Tibial artery (tissue), 4 donors: ENCODE measurements around the gene LYST.

Experiments
- DNase-seq, 2 donors: peaks; one replicate each; pipeline ENCODE4 v3.0.0-alpha.2; 2019
- H3K27ac ChIP-seq, 2 donors: fragments of 200-600 bp; sonication (generic) in 1 of 2; 1 replicate in 1 of 2; 2 replicates in 1 of 2; pipeline ENCODE4 v1.5.1; 2018 to 2019; ENCODE audit warnings: mild to moderate bottlenecking in 1 of 2
- H3K27me3 ChIP-seq, 2 donors: fragments of 200-600 bp; sonication (generic) in 1 of 2; one replicate each; pipeline versions ENCODE4 v1.5.1 to v1.6.0; 2016 to 2019
- H3K36me3 ChIP-seq, 3 donors: fragments of 200-600 bp; sonication (generic) in 2 of 3; one replicate each; pipeline ENCODE4 v1.5.1; 2016 to 2019; ENCODE audit warnings: mild to moderate bottlenecking in 2 of 3
- H3K4me1 ChIP-seq, 4 donors: fragments of 200-600 bp; sonication (generic) in 2 of 4; 1 replicate in 3 of 4; 2 replicates in 1 of 4; pipeline ENCODE4 v1.5.1; 2016 to 2019
- H3K4me3 ChIP-seq, 2 donors: fragments of 200-600 bp; sonication (generic) in 1 of 2; 1 replicate in 1 of 2; 2 replicates in 1 of 2; pipeline ENCODE4 v1.5.1; 2018 to 2019; ENCODE audit warnings: mild to moderate bottlenecking in 2 of 2
- H3K9me3 ChIP-seq, 3 donors: fragments of 200-600 bp; sonication (generic) in 1 of 3; one replicate each; pipeline ENCODE4 v1.5.1; 2016 to 2019
- intact Hi-C: fragments of 100-400 bp; cut with DNase I; formaldehyde crosslinking; loops from one replicate; pipeline ENCODE4 v1.15.0; 2023; ENCODE audit warnings: low total_unique reads
- TF ChIP-seq, protein P1 (sequence below), 2 experiments: fragments of 200-600 bp in 1 of 2; fragments of 450-650 bp in 1 of 2; IDR thresholded peaks; one replicate each; pipeline ENCODE4 v1.5.1; 2017 to 2019; ENCODE audit warnings: antibody characterized with exemption in 2 of 2, mild to moderate bottlenecking in 1 of 2, moderate library complexity in 1 of 2

LYST gene

DNA sequence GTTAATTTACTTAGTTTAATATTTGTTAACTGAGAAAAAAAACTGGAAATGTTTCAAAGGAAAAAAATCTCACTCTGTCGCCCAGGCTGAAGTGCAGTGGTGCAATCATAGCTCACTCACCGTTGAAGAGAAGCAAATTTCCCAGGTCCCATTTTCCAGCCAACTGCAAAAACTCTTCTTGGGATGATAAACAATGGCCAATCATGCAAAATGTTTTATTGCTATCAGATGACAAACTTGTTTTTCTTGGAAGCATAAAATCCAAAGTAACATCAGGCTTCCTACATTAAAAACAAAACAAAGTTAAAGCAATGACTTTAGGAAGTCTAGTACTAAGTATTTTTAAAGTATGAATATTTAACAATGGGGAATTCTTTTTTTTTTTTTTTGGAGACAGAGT, 84.9 kb downstream of the LYST start:
- intact Hi-C loops: no loop called here

DNA sequence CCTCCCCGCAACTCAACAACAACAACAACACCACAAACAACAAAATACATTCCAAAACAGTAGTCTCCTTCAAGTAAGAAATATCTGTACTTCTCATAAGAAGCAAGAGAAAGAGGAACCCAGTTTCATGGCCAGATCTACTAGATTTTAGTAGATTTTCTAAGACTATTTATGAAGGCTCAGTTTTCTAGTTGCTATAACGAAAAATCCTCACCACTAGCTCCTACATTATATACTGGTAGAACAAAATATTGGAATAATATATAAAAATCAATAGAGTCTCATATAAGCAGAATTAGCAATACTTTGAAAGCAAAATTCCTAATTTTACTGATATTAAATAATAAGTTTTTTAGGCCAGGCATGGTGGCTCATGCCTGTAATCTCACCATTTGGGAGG, 86.9 kb downstream of the LYST start:
- H3K4me1 ChIP-seq: peaks cover 0 to 3% (median 0%) of the 10 kb centered on the region in 4 donors
- H3K27ac ChIP-seq: no peak overlapping the region
- peaks cover 0 to 23% (median 15%) of the 10 kb centered on the region in 3 donors for H3K36me3 ChIP-seq
- no peaks in the 10 kb centered on the region for H3K27me3 ChIP-seq
- TF ChIP-seq, protein P1, sequence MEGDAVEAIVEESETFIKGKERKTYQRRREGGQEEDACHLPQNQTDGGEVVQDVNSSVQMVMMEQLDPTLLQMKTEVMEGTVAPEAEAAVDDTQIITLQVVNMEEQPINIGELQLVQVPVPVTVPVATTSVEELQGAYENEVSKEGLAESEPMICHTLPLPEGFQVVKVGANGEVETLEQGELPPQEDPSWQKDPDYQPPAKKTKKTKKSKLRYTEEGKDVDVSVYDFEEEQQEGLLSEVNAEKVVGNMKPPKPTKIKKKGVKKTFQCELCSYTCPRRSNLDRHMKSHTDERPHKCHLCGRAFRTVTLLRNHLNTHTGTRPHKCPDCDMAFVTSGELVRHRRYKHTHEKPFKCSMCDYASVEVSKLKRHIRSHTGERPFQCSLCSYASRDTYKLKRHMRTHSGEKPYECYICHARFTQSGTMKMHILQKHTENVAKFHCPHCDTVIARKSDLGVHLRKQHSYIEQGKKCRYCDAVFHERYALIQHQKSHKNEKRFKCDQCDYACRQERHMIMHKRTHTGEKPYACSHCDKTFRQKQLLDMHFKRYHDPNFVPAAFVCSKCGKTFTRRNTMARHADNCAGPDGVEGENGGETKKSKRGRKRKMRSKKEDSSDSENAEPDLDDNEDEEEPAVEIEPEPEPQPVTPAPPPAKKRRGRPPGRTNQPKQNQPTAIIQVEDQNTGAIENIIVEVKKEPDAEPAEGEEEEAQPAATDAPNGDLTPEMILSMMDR (IDR thresholded peaks at IDR 0.05): no peak
- no peak overlapping the region for H3K4me3 ChIP-seq
- no peaks in the 10 kb centered on the region for H3K9me3 ChIP-seq
- intact Hi-C loops: no loop called here
- DNase-seq: no peak

More for the DNA sequence above, 84.9 kb downstream of the LYST start:
- Histone ChIP-seq H3K36me3 (peaks cover 10 to 27% (median 15%) of the 10 kb centered on the region in 3 donors), H3K4me1 (peaks cover 0 to 3% (median 0%) of the 10 kb centered on the region in 4 donors), H3K27ac (no peak overlapping the region), H3K27me3 (no peaks in the 10 kb centered on the region), H3K9me3 (no peaks in the 10 kb centered on the region), H3K4me3 (no peak overlapping the region)
- TF ChIP-seq, protein P1 (IDR thresholded peaks at IDR 0.05): no peak
- DNase-seq: no peak

DNA sequence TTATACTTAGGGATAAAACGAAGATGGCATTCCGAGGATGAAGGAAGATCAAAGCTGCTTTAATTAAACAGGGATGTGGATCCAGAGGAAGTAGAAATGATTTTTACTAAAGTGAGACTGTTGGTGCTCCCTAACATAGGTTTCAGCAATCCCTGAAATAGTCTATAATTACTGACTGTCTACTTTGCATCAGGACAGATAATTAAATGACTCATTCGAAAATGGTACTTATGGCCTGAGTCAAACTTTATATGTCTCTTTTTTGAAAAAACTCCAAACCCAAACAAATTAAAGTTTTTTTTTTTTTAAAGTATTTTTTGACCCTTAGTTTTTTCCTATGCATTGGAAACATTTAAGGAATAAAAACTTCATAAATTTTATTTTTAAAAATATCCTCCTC, 90.3 kb downstream of the LYST start:
- Histone ChIP-seq H3K4me3 (no peak overlapping the region), H3K36me3 (peaks cover 6 to 41% (median 30%) of the 10 kb centered on the region in 3 donors), H3K9me3 (no peaks in the 10 kb centered on the region), H3K27ac (no peak overlapping the region), H3K27me3 (no peaks in the 10 kb centered on the region), H3K4me1 (no peaks in the 10 kb centered on the region)
- no peak for DNase-seq
- TF ChIP-seq, protein P1 (IDR thresholded peaks at IDR 0.05): no peak
- intact Hi-C loops: no loop called here

DNA sequence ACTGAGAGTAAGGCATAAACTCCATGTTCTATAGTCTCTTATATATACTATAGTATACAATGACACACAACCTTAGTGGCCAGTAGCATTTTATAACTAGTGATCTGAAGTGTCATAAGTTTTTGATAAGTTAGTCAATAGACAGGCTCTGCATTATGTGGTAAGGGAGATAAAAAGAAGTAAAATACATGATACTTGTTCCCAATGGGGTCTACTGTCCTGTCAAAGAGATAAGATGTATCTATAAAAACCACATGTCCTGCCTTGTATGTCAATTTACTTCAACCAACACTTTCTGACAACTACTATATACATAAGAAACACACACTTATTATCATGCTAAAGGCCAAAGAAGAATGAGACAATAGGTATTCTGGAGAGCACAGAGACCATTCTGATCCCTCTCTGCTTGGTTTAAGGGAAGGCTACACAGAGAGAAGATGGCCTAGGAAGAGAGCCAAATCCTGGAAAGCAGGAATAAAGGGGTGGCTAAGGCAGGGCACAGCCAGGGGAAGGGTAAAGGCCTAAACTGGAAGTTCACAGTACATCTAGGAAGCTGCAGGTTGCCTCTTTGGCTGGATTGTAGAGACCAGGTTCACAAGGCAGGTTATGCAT, 91.4 kb downstream of the LYST start:
- H3K27me3 ChIP-seq: no peaks in the 10 kb centered on the region
- H3K27ac ChIP-seq: no peak overlapping the region
- H3K4me1 ChIP-seq: no peaks in the 10 kb centered on the region
- DNase-seq: no peak
- intact Hi-C loops: no loop called here
- H3K9me3 ChIP-seq: no peaks in the 10 kb centered on the region
- H3K36me3 ChIP-seq: peaks cover 6 to 41% (median 23%) of the 10 kb centered on the region in 3 donors
- TF ChIP-seq, protein P1 (IDR thresholded peaks at IDR 0.05): no peak
- no peak overlapping the region for H3K4me3 ChIP-seq

DNA sequence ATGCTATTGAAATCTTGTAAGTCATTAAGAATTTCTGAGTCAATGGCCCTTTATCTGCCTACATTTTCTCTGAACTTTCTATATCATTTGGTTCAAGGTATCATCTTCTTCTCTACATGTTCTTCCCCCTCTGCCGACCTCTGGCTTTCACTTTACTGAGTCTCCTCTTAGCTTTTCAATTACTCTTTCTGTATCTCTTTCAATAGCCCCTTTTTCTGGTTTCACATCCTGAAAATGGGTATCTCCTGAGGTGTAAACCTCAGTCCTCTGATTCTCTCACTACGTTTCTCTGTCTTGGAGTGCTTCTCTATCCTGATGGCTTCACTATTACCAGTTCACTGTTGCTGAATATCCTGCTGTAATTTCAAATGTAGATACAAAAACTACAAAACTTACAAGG, 98.9 kb downstream of the LYST start:
- H3K27ac ChIP-seq: no peak overlapping the region
- no peak for DNase-seq
- H3K27me3 ChIP-seq: no peaks in the 10 kb centered on the region
- no peak overlapping the region for H3K4me3 ChIP-seq
- TF ChIP-seq, protein P1 (IDR thresholded peaks at IDR 0.05): no peak
- H3K4me1 ChIP-seq: no peaks in the 10 kb centered on the region
- H3K36me3 ChIP-seq: peaks cover 13 to 39% (median 35%) of the 10 kb centered on the region in 3 donors
- H3K9me3 ChIP-seq: no peaks in the 10 kb centered on the region
- intact Hi-C loops: no loop called here
